ENCODE measurements around the gene ABHD10. TPM values are rescaled to one million over a fixed set of nuclear protein-coding genes. Genes with fewer than 3 reads are reported as not detected.

The ABHD10 gene
- total RNA-seq, 1 experiment from 2014 or later: 21.8 TPM

GRCh38 chr3:111961461-111962164, 17.2 kb upstream of the ABHD10 start:
- Mint-ChIP-seq H3K4me1 (peaks cover 32 to 37% of the 10 kb centered on the region in 2 experiments), H3K27me3 (ENCODE audit: low read depth) (peaks cover 14% of the 10 kb centered on the region), H3K4me3 (no peak overlapping the region), H3K27ac (peak overlapping the region in 1 of 3 experiments; percentile 13; a peak in 3 of 7 replicates), H3K36me3 (ENCODE audit: insufficient read depth in 1 of 3, low read depth in 3 of 3) (no peaks in the 10 kb centered on the region), H3K9me3 (no peaks in the 10 kb centered on the region)
- Histone ChIP-seq H3K9me3 (ENCODE audit: control insufficient read depth, low read depth, low read length) (no peaks in the 10 kb centered on the region), H2BK5ac (ENCODE audit: insufficient read length, low read length) (no peak overlapping the region), H3K4ac (ENCODE audit: low read depth, low read length) (no peak overlapping the region), H2BK12ac (ENCODE audit: insufficient read length, low read depth, low read length) (no peak overlapping the region), H2AFZ (ENCODE audit: low read length) (no peak overlapping the region), H3K23me2 (ENCODE audit: insufficient read length, low read depth, low read length, poor library complexity, severe bottlenecking) (no peaks in the 10 kb centered on the region), H3K9ac (ENCODE audit: extremely low read depth, insufficient read length, low read length) (no peak overlapping the region), H3K27ac (ENCODE audit: insufficient read length, low read depth, low read length) (no peak overlapping the region), H3K4me1 (ENCODE audit: insufficient read depth, low read length) (no peaks in the 10 kb centered on the region), H3K4me2 (ENCODE audit: insufficient read depth, insufficient read length, low read length) (no peak overlapping the region), H2BK120ac (ENCODE audit: low read depth, low read length, poor library complexity, severe bottlenecking) (no peak overlapping the region), H2AK5ac (ENCODE audit: insufficient read length, low read length) (no peak overlapping the region), H3K79me2 (ENCODE audit: insufficient read depth, low read length) (no peaks in the 10 kb centered on the region), H3K14ac (ENCODE audit: insufficient read depth, low read length) (no peak overlapping the region), H3K79me1 (ENCODE audit: insufficient read depth, low read depth, low read length, poor library complexity, severe bottlenecking) (no peaks in the 10 kb centered on the region), H4K8ac (replicated peaks; ENCODE audit: insufficient read length, low read depth, low read length) (no peak overlapping the region), H4K91ac (ENCODE audit: insufficient read length, low read depth, low read length) (no peak overlapping the region), H2BK20ac (ENCODE audit: low read depth, low read length, poor library complexity, severe bottlenecking) (no peak overlapping the region), H3T11ph (ENCODE audit: low read length) (no peak overlapping the region), H3K18ac (ENCODE audit: insufficient read length, low read depth, low read length) (no peak overlapping the region), H3K56ac (ENCODE audit: insufficient read length, low read depth, low read length) (no peak overlapping the region), H3K27me3 (ENCODE audit: insufficient read depth, low read length) (peaks cover 1% of the 10 kb centered on the region; the same call in 1 of the 2 replicates), H4K5ac (ENCODE audit: insufficient read length, low read depth, low read length) (no peak overlapping the region), H2BK15ac (ENCODE audit: low read depth, low read length) (no peak overlapping the region), H4K20me1 (ENCODE audit: control insufficient read depth, insufficient read depth, insufficient read length) (no peaks in the 10 kb centered on the region), H3K23ac (ENCODE audit: insufficient read length, low read depth, low read length) (no peak overlapping the region)
- TF ChIP-seq CTCF (conservative IDR thresholded peaks at IDR 0.05): no peak
- WGBS (ENCODE audit: extremely low coverage, insufficient read length, low lambda C conversion rate): no CpG with 5 or more reads among the region's 3 CpGs
- no peak for DNase-seq
